GM20431 (cell line): Measurements from ENCODE around the gene PCDHGB1.
"Not testable (repeated sequence)": the region's sequence is repeated elsewhere in the genome, so short reads cannot be mapped to it uniquely, and the experiment has no call there.

Experiments
- in situ Hi-C: fragments of 300-500 bp; cut with MseI, MboI; formaldehyde crosslinking; loops from one replicate; pipeline ENCODE4 v1.15.0; 2020; ENCODE audit warnings: low sequenced_read_pairs; ENCODE audit not compliant: unreplicated experiment

PCDHGB1 gene

GRCh38 chr5:141343953-141344463 is 5.9 kb upstream of the PCDHGB1 start:
- in situ Hi-C loops = no loop called here

DNA sequence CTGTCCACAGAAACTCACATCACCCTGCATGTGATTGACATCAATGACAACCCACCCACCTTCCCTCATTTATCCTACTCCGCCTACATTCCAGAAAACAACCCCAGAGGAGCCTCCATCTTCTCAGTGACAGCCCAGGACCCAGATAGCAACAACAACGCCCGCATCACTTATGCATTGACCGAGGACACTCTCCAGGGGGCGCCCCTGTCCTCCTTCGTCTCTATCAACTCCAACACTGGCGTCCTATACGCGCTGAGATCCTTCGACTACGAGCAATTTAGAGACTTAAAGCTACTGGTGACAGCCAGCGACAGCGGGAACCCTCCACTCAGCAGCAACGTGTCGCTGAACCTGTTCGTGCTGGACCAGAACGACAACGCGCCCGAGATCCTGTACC is 4.6 kb upstream of the PCDHGB1 start:
- in situ Hi-C loops = no loop called here

- in situ Hi-C loops = not testable (repeated sequence)
Observed at GRCh38 chr5:141346017-141346416, 3.9 kb upstream of the PCDHGB1 start.

DNA sequence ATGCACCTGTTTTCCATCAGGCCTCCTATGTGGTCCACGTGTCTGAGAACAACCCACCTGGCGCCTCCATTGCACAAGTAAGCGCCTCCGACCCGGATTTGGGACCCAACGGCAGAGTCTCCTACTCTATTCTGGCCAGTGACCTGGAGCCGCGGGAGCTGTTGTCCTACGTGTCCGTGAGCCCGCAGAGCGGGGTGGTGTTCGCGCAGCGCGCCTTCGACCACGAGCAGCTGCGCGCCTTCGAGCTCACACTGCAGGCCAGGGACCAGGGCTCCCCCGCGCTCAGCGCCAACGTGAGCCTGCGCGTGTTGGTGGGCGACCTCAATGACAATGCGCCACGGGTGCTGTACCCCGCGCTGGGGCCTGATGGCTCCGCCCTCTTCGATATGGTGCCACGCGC is 1.7 kb downstream of the PCDHGB1 start:
- in situ Hi-C loops = no loop called here

DNA sequence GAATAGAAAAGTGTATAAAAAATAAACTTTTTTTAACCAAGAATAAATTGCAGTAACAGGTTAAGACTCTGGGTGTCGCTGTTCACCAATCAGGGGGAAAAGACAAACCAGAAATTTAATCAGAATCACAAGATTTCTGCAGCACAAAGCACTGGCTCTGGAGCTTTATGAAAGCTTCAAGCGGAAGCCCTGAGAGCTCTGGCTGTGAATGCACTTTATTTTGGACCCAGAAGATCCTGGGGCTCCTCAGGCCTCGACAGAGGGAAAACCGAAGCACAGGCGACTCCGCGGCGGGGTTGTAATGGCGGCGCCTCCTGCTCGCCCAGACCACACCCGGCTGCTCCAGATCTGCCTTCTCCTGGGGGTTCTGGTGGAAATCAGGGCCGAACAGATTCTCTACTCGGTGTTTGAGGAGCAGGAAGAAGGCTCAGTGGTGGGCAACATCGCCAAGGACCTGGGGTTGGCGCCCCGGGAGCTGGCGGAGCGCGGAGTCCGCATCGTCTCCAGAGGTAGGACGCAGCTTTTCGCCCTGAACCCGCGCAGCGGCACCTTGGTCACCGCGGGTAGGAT is 5.1 kb downstream of the PCDHGB1 start, which contains the start of gene PCDHGA4:
Gene PCDHGA4, plus strand, starts transcription at position 122 of the 570 bp plus-strand sequence. Its CDS starts 87 bp downstream, at position 209.
- in situ Hi-C loops = no loop called here

DNA sequence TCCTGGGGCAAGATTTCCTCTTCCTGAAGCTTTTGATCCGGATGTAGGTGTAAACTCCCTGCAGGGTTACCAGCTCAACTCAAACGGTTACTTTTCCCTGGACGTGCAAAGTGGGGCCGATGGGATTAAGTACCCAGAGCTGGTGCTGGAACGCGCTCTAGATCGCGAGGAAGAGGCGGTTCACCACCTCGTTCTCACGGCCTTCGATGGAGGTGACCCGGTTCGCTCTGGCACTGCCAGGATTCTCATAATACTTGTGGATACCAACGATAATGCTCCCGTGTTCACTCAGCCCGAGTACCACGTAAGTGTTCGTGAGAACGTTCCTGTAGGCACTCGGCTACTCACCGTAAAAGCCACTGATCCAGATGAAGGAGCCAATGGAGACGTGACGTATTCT is 5.7 kb downstream of the PCDHGB1 start:
- in situ Hi-C loops = no loop called here

GRCh38 chr5:141356133-141356532 is 6.2 kb downstream of the PCDHGB1 start:
- in situ Hi-C loops = no loop called here

DNA sequence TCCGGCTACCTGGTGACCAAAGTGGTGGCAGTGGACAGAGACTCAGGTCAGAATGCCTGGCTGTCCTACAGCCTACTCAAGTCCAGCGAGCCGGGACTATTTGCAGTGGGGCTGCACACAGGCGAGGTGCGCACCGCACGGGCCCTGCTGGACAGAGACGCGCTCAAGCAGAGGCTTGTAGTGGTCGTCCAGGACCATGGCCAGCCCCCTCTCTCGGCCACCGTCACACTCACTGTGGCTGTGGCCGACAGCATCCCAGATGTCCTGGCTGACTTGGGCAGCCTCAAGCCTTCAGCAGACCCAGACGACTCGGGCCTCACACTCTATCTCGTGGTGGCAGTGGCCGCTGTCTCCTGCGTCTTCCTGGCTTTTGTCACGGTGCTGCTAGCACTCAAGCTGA is 7.1 kb downstream of the PCDHGB1 start:
- in situ Hi-C loops = no loop called here

GRCh38 chr5:141359790-141360426 is 10.0 kb downstream of the PCDHGB1 start, which contains the start of gene PCDHGB2:
Gene PCDHGB2 (plus strand): TSS chr5:141359994. CDS start chr5:141360136, 142 bp downstream.
- in situ Hi-C loops = no loop called here

GRCh38 chr5:141360685-141361084 is 10.8 kb downstream of the PCDHGB1 start:
- in situ Hi-C loops = no loop called here

DNA sequence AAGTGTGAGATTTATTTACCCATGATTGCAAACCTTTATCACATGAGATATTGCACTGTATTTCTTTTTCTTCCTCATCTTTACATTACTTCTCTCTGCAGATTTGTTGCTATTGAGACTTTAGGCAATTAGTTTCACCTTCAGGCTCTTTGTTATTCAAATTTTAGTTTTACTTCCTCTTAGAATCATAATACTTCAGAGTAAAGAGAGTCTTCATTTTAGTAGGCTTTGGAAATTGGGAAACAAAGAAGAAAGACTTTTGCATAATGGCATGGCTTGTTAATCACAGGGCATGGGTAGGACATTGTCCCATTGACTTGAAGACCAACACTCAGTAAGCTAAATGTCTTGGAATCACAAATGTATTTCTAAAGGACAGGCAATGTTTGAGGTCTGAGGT is 12.8 kb downstream of the PCDHGB1 start:
- in situ Hi-C loops = no loop called here

DNA sequence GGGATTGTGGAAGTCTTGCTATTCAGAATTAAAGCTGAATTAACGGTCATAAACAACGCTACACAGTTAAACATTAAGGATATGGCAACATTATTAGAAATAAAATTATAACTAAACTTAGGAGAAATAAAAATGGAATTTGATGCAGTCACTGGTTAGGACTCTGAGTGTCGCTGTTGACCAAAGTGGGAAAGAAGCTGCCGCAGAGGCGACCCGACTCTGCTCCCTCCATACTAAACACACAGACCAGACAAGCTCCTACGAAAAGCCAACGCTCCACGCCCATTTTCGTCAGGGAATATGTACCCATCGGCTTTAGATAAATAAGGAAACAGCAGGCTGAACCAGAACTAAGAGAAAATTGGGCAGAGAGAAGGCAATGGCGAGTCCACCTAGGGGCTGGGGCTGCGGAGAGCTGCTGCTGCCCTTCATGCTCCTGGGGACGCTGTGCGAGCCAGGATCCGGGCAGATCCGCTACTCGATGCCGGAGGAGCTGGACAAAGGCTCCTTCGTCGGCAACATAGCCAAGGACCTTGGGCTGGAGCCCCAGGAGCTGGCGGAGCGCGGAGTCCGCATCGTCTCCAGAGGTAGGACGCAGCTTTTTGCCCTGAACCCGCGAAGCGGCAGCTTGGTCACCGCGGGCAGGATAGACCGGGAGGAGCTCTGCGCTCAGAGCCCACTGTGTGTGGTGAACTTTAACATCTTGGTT is 14.2 kb downstream of the PCDHGB1 start, which contains the start of gene PCDHGA5:
Gene PCDHGA5, plus strand, starts transcription at position 211 of the 709 bp plus-strand sequence. Its CDS starts 169 bp downstream, at position 380.
- in situ Hi-C loops = no loop called here

- in situ Hi-C loops = no loop called here
Observed at GRCh38 chr5:141366016-141366896, 16.4 kb downstream of the PCDHGB1 start.

DNA sequence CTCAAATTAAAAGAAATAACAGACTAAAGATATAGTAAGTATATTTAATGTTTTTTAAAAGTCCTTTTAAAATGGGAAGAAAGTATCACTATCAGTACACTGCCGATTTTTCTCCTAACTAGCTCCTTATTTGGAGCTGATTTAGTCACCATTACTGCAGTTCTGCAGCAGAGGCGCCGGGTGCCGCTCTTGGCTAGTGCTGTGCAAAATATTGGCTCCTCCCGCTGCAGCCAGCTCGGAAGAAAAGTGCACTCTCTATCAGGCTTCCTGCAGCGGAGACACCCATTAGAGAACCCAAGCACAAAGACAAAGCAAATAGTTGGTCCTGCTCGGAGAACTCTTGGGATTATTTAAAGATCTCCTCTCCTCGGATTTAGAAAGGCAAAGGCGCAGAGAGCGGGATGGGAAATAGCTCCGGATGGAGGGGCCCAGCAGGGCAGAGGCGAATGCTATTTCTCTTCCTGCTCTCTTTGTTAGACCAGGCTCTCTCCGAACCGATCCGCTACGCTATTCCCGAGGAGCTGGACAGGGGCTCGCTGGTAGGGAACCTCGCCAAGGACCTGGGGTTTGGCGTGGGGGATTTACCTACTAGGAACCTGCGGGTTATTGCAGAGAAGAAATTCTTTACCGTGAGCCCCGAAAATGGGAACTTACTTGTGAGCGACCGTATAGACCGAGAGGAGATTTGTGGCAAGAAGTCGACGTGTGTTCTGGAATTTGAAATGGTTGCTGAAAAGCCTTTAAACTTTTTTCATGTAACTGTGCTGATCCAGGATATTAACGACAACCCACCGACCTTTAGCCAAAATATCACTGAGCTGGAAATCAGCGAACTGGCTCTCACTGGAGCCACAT is 20.3 kb downstream of the PCDHGB1 start, which contains the start of gene PCDHGB3:
Gene PCDHGB3, plus strand, starts transcription at position 249 of the 855 bp plus-strand sequence. Its CDS starts 153 bp downstream, at position 402.
- in situ Hi-C loops = no loop called here

DNA sequence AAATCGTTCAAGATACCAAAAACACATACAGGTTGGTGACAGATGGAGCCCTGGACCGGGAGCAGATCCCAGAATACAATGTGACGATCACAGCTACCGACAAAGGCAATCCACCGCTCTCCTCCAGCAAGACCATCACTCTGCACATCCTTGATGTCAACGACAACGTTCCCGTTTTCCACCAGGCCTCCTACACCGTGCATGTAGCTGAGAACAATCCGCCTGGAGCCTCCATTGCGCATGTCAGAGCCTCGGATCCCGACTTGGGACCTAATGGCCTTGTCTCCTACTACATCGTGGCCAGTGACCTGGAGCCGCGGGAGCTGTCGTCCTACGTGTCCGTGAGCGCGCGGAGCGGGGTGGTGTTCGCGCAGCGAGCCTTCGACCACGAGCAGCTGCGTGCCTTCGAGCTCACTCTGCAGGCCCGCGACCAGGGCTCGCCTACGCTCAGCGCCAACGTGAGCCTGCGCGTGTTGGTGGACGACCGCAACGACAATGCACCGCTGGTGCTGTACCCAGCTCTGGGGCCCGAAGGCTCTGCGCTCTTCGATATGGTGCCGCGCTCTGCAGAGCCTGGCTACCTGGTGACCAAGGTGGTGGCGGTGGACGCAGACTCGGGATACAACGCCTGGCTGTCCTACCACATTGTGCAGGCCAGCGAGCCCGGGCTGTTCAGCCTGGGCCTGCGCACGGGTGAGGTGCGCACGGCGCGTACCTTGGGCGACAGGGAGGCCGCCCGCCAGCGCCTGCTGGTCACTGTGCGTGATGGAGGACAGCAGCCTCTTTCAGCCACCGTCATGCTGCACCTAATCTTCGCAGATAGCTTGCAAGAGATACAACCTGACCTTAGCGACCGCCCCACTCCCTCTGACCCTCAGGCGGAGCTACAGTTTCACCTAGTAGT is 21.9 kb downstream of the PCDHGB1 start:
- in situ Hi-C loops = no loop called here

DNA sequence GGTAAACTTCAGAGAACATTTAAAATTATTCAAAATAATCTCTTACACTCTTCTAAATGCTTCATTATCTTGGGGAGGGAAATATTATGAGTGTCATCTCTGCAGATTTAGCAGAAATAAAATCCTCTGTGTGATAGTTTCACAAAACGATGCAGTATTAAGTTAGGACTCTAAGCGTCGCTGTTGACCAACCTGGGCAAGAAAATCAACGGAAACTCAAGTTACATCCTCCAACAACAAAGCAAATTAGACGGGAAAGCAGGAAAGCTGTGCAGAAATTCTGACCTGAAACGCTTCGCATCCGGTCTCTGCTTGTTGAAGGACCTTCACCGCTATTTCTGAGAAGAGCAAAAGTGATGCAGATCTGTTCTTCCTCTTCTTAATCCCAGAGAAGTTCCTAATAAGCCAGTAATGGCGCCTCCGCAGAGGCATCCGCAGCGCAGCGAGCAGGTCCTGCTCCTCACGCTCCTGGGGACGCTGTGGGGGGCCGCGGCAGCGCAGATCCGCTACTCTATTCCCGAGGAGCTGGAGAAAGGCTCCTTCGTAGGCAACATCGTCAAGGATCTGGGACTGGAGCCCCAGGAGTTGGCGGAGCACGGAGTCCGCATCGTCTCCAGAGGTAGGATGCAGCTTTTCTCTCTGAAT is 23.9 kb downstream of the PCDHGB1 start, which contains the start of gene PCDHGA6:
Gene PCDHGA6, plus strand, starts transcription at position 219 of the 645 bp plus-strand sequence. Its CDS starts 193 bp downstream, at position 412.
- in situ Hi-C loops = no loop called here

GRCh38 chr5:141374627-141375026 is 24.7 kb downstream of the PCDHGB1 start:
- in situ Hi-C loops = no loop called here
